GM18951 (cell line): ENCODE results near the gene ARHGAP31.
"Not testable (repeated sequence)": the region's sequence is repeated elsewhere in the genome, so short reads cannot be mapped to it uniquely, and the experiment has no call there.

Experiments used
- POLR2A ChIP-seq: IDR thresholded peaks from 4 replicates; pipeline ENCODE4 v1.6.1; 2011; ENCODE audit warnings: mild to moderate bottlenecking; ENCODE audit not compliant: insufficient read length, insufficient read depth; ENCODE audit errors: extremely low read depth
- in situ Hi-C: fragments of 300-500 bp; cut with MboI; formaldehyde crosslinking; loops from one replicate; pipeline ENCODE4 v1.12.0; 2022; ENCODE audit warnings: low sequenced_read_pairs, mixed read lengths, inconsistent platforms; ENCODE audit not compliant: unreplicated experiment

The ARHGAP31 gene

GRCh38 chr3:119333773-119334509, 39.8 kb downstream of the ARHGAP31 start:
- TF ChIP-seq POLR2A, result no peak
- in situ Hi-C loops, result no loop called here

- in situ Hi-C loops, result no loop called here
Measured at GRCh38 chr3:119336823-119337222, 42.6 kb downstream of the ARHGAP31 start.

GRCh38 chr3:119337407-119337806, 43.2 kb downstream of the ARHGAP31 start:
- in situ Hi-C loops, result not testable (repeated sequence)

More at GRCh38 chr3:119336823-119337222, 42.6 kb downstream of the ARHGAP31 start:
- TF ChIP-seq POLR2A, result no peak

DNA sequence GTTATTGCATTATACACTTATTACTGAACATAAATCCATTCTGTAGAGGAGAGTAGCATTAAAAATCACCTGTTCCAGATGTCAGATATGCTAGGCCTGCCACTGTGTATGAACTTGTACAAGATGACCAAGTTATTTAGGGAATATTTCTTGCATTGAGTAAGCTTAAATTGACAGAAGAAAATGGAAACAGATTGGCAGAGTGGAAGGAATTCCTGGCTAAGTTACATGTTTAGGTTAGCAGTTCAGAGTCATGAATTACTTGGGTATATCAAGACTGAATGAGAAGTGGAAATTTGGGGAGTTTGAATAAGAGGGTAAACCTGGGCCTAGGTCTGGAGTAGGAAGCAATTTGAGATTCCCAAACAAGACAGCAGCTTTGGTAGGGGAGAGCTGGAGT, 44.6 kb downstream of the ARHGAP31 start:
- no peak for TF ChIP-seq POLR2A
- in situ Hi-C loops, result no loop called here

GRCh38 chr3:119340014-119340413, 45.8 kb downstream of the ARHGAP31 start:
- TF ChIP-seq POLR2A, result no peak

DNA sequence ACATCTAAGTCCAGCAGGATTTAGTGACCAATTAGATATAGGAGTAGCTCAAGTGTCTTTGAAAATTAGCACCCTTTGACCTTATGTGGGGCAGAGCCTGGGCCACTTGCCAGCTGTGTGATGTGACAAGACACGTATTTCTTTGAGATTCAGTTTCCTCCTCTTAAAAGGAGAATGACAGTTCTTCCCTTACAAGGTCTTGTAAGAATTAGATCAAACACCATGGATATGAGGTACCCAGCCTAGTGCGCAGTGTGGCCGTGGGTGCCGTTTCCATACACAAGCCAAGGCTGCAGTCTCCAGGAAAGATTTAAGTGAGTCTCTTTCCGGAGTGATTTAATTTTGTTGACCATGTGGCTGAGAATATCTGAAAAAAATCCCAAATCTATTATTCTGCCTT, 46.3 kb downstream of the ARHGAP31 start:
- no peak for TF ChIP-seq POLR2A
- in situ Hi-C loops, result no loop called here

More at GRCh38 chr3:119340014-119340413, 45.8 kb downstream of the ARHGAP31 start:
- in situ Hi-C loops, result no loop called here

- in situ Hi-C loops, result no loop called here
- no peak for TF ChIP-seq POLR2A
Measured at GRCh38 chr3:119342176-119342575, 48.0 kb downstream of the ARHGAP31 start.

DNA sequence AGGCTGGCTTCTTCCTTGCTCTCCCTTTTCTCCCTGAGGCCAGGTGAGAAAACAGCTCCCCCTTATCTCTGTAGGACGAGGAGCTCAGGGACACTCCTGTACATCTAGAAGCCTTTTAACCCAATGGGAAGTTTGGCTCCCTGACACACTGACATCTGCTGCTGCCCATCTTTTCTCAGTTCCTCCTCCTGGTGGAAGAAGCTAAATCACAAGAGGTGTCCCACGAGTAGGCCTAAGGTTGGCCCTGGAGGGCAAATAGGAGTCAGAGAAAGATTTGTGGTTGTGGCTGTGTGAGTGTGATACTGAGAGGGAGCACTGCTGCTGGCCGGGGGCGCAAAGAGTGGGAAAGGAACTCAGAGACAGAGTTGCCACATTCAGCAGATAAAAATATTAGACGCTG, 49.5 kb downstream of the ARHGAP31 start:
- in situ Hi-C loops, result no loop called here
- no peak for TF ChIP-seq POLR2A

GRCh38 chr3:119346076-119346496, 51.9 kb downstream of the ARHGAP31 start:
- in situ Hi-C loops, result no loop called here
- TF ChIP-seq POLR2A, result no peak

DNA sequence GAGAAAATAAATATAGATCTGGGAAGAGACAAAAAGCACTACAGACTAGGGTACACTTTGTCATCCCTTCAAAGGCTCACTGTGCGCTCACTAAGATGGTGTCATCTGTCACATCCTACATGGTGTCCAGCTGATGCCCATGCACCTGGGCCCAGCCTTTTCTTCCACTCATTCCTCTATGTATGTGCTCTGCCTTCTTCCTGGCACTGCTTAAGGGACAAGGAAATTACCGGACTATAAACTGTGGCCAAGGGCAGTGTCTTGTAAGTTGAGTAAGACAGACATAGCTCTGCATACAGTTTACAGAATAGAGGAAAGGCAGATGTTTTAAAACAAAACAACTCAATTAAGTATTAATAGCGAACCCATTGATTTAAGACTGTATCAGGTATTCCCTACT, 52.9 kb downstream of the ARHGAP31 start:
- in situ Hi-C loops, result no loop called here
- no peak for TF ChIP-seq POLR2A

DNA sequence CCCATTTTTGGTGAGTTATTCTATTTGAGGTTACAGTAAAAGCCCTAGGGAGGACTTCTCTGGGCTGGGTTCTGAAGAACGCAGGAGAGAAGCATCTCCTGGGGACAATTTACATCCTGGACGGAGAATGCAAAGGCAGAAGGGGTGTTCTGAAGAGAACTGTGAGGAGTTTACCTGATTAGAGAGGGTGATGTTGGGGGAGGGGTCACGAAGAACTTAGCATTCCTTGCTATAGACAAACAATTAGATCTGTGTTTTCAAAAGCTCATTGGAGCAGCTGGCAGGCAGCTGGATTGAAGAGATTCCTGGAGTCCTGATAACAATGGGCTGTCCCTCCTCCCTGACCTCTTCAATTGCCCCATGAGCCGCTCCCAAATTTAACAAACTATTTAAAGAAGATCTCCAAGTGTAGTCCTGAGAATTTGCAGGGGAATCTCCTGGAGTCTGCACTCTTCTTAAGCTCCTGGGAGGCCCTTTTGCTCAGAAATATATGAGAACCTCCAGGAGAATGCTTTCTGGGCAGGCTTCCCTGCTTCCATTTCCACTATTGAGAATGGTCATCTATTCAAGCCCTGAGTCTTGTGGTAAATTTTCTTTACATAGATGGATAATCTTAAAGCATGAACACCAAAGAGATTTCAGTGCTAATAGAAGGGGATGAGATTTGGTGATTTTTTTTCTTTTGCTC, 55.3 kb downstream of the ARHGAP31 start:
- no peak for TF ChIP-seq POLR2A
- in situ Hi-C loops, result no loop called here

DNA sequence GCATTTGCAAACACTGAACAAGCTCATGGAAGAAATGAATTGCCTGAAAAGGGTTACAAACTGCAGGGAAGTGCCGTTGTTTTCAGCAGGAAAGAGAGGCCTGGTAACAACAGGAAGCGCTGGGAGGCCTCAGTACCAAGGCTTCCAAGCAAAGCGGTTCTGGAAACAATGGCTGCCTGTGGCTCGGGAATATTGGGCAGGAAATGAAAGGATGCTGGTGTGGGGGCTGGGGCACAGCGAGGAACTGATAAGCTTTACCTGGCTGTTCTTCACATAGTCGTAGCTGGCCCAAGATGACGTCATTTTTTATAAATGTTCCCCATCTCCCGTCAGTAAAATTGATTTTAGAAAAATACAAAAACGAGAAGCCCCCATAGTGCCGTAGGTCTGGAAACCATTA, 55.9 kb downstream of the ARHGAP31 start:
- no peak for TF ChIP-seq POLR2A
- in situ Hi-C loops, result no loop called here

GRCh38 chr3:119351581-119351980, 57.4 kb downstream of the ARHGAP31 start:
- in situ Hi-C loops, result no loop called here
- no peak for TF ChIP-seq POLR2A

GRCh38 chr3:119352034-119352609, 57.9 kb downstream of the ARHGAP31 start:
- TF ChIP-seq POLR2A, result no peak
- in situ Hi-C loops, result no loop called here
